GM12872 (cell line): ENCODE measurements around the gene SNX21.
A peak's percentile ranks its signal among the peaks of the same experiment; 100 is the strongest.

Experiments used
- TF ChIP-seq, protein P1 (sequence below): IDR thresholded peaks from 3 replicates; pipeline ENCODE4 v1.5.1; 2011; ENCODE audit warnings: low read depth, mild to moderate bottlenecking, low read length, moderate library complexity; ENCODE audit not compliant: insufficient read depth

The SNX21 gene, protein sequence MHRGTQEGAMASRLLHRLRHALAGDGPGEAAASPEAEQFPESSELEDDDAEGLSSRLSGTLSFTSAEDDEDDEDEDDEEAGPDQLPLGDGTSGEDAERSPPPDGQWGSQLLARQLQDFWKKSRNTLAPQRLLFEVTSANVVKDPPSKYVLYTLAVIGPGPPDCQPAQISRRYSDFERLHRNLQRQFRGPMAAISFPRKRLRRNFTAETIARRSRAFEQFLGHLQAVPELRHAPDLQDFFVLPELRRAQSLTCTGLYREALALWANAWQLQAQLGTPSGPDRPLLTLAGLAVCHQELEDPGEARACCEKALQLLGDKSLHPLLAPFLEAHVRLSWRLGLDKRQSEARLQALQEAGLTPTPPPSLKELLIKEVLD

DNA sequence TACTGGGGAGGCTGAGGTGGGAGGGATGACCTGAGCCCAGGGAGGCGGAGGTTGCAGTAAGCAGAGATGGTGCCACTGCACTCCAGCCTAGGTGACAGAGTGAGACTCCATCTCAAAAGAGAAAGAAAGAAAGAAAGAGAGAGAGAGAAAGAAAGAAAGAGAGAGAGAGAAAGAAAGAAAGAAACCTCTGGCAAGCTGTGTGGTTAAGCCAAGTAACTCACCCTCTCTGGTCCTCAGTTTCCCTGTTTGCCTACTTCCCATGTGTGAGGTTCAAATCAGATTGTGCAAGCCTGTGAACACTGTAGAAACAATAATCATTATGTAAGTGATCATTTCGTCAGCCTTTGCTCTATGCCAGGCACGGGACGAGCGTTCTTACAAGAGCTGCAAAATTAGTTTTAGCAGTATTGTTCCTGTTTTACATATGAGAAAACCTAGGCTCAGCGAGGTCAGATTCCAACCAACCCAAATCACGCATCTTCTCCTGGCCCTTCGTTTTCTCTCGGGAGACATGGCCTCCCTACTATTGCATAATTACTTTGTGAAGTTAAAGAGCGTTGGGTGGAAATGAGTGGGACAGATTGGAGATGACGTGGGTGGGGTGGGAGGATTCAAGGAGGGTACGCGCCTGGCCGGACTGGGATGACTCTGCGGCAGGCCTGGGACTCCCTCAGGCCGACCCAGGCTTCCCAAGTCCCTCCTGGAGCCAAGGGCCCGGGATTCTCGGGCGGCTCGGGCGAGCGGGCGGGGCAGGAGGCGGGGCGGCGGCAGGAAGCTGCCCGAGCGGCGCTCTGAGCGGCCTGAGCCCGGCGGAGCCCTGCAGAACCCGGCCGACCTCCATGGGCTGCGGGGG lies at the start of gene SNX21:
SNX21 (plus strand) TSS at position 770 of the 853 bp plus-strand sequence. CDS start 121 bp downstream, outside the sequence.
- TF ChIP-seq, protein P1, sequence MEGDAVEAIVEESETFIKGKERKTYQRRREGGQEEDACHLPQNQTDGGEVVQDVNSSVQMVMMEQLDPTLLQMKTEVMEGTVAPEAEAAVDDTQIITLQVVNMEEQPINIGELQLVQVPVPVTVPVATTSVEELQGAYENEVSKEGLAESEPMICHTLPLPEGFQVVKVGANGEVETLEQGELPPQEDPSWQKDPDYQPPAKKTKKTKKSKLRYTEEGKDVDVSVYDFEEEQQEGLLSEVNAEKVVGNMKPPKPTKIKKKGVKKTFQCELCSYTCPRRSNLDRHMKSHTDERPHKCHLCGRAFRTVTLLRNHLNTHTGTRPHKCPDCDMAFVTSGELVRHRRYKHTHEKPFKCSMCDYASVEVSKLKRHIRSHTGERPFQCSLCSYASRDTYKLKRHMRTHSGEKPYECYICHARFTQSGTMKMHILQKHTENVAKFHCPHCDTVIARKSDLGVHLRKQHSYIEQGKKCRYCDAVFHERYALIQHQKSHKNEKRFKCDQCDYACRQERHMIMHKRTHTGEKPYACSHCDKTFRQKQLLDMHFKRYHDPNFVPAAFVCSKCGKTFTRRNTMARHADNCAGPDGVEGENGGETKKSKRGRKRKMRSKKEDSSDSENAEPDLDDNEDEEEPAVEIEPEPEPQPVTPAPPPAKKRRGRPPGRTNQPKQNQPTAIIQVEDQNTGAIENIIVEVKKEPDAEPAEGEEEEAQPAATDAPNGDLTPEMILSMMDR = no peak

- TF ChIP-seq, protein P1 = no peak
Measured at GRCh38 chr20:45788351-45788750, 45.2 kb upstream of the SNX21 start.

GRCh38 chr20:45792317-45793118 lies 41.1 kb upstream of the SNX21 start:
- TF ChIP-seq, protein P1 = no peak

GRCh38 chr20:45796337-45797065 lies 37.1 kb upstream of the SNX21 start:
- TF ChIP-seq, protein P1 = no peak

DNA sequence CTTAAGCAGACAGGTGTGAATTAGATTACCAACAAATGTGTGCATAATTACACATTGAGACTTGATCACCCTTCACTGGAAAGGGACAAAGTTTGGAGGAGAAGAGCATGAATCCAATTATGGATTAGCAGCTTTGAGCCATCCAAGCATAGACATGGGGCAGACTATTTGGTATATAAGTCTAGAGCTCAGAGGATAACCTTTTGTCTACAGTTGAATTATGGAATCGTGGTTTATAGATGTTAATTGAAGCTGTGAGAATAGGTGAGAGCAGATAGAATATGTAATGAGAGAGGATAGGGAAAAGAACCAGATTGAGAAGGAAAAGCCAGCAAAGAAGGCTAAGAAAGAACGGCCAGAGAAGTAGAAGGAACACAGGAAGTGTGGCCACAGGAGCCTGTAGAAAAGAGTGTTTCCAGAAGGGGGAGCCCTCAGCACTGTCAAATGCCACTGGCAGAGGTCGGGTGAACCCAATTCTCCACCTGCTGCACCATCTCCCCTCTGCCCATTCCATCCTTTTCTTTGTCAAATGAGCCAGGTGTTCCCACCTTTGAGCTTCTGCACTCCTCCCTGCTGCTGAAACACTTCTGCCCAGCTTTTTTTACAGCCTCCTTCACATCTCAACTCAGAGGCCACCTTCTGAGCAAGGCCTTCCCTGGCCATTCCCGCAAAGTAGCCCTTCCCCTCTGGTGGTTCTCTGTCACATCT lies 34.5 kb upstream of the SNX21 start:
- TF ChIP-seq, protein P1 = peak; percentile 91

GRCh38 chr20:45801851-45802250 lies 31.7 kb upstream of the SNX21 start:
- TF ChIP-seq, protein P1 = no peak
